ENCODE data around the gene DSCAML1. TPM values are rescaled to one million over a fixed set of nuclear protein-coding genes. Genes with fewer than 3 reads are reported as not detected.

DSCAML1 gene
- total RNA-seq, 1 experiment from 2014 or later = not detected

DNA sequence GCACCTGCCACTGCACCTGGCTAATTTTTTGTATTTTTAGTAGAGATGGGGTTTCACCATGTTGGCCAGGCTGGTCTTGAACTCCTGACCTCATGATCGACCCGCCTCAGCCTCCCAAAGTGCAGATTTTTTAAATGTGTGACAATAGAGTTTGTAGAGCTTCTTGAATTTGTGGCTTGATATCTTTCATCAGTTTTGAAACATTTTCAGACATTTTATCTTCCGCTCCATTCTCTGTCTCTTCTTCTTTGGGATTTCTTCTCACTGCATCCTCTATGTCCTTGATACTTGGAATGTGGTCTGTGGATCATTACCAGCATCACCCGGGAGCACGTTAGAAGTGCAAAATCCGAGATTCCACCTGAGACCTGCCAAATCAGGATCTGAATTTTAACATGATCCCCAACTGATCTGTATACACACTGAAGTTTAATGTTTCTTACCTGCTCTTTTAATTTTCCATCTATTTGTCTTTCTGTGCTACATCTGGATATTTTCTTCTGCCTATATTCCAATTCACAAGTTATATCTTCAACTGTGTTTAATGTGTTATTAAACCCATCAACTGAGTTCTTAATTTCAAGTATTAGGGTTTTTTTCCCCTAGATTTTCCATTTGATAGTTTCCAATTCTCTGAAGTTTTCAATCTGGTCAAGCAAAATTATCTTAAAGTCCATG is 343.0 kb downstream of the DSCAML1 start (continued):
- TF ChIP-seq REST (IDR thresholded peaks at IDR 0.05; ENCODE audit: low read depth) (no peak), RAD21 (IDR thresholded peaks at IDR 0.05; ENCODE audit: low read depth) (no peak), CBX3 (IDR thresholded peaks at IDR 0.05; ENCODE audit: low read depth) (no peak)

DNA sequence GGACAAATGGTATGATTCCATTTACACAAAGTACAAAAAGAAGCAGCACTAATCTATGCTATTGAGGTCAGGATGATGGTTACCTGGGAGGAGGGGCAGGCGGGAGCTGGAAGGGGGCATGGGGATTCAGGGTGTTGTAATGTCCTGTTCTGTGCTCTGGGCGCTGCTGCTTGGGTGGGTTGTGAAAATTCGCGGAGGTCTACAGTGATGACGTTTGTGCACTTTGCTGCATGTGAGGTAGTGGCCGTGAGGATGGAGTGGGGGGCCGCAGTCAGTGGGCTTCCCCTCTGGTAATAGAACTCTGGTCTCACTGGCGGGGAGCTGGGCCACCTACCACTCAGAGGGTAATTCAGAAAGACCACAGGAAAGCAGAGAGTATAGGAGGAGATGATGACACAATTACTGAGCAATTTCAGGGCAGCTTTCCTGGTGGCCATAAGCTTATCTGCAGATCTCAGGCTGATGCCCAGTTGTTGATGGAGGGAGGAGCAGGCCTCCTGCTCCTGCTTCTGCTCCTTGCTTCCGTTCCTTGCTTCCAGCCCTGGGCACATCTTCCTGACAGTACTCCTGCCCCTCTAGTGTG is 347.8 kb downstream of the DSCAML1 start:
- intact Hi-C loops (cut with micrococcal nuclease) = no loop called here
- no peak for ATAC-seq
- TF ChIP-seq SP1 (IDR thresholded peaks at IDR 0.05; ENCODE audit: low read depth) = no peak
- no peak for TF ChIP-seq RAD21 (IDR thresholded peaks at IDR 0.05; ENCODE audit: low read depth)
- no peak for TF ChIP-seq REST (IDR thresholded peaks at IDR 0.05; ENCODE audit: low read depth)
- TF ChIP-seq, protein P1, sequence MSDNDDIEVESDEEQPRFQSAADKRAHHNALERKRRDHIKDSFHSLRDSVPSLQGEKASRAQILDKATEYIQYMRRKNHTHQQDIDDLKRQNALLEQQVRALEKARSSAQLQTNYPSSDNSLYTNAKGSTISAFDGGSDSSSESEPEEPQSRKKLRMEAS (IDR thresholded peaks at IDR 0.05) = no peak
- TF ChIP-seq ELF1 (IDR thresholded peaks at IDR 0.05; ENCODE audit: borderline replicate concordance, low read depth) = no peak
- no peak for TF ChIP-seq EZH2 (IDR thresholded peaks at IDR 0.05)
- no peak for TF ChIP-seq ATF3 (IDR thresholded peaks at IDR 0.05)
- no peak for TF ChIP-seq TCF7L2 (IDR thresholded peaks at IDR 0.05; ENCODE audit: borderline replicate concordance, extremely low read depth, insufficient read depth, insufficient read length)
- no peak for TF ChIP-seq SRF (IDR thresholded peaks at IDR 0.05; ENCODE audit: low read depth)
- no peak for TF ChIP-seq ZNF274 (IDR thresholded peaks at IDR 0.05; ENCODE audit: low read depth, low read length)
- no peak for TF ChIP-seq POLR2AphosphoS5 (IDR thresholded peaks at IDR 0.05; ENCODE audit: low read depth, low read length)
- no peak for TF ChIP-seq CEBPB (IDR thresholded peaks at IDR 0.05; ENCODE audit: low read depth)
- no peak for TF ChIP-seq EGR1 (IDR thresholded peaks at IDR 0.05; ENCODE audit: low read depth)
- no peak for TF ChIP-seq CBX3 (IDR thresholded peaks at IDR 0.05; ENCODE audit: low read depth)
- no peak for TF ChIP-seq ZFX (IDR thresholded peaks at IDR 0.05)

More for the DNA sequence above, 347.8 kb downstream of the DSCAML1 start:
- H3K9me3 ChIP-seq (ENCODE audit: control insufficient read depth in 1 of 2, insufficient read depth in 1 of 2, low read depth in 1 of 2, low read length in 2 of 2) = no peaks in the 10 kb centered on the region
- no peak overlapping the region for H3K4me2 ChIP-seq (ENCODE audit: low read length)
- H3K36me3 ChIP-seq (ENCODE audit: control insufficient read depth in 1 of 2, insufficient read depth in 2 of 2, low read length in 2 of 2) = no peaks in the 10 kb centered on the region
- no peaks in the 10 kb centered on the region for H3K9me2 ChIP-seq (ENCODE audit: insufficient read depth)
- no peak overlapping the region for H3K9ac ChIP-seq (ENCODE audit: low read length)
- ChIA-PET RAD21 (ENCODE audit: low non-redundant PET in 1 of 2, low total read pairs in 2 of 2, uncharacterized antibody in 2 of 2, unreplicated experiment in 2 of 2) (no interaction called here), CTCF (interaction anchor here (1.5 kb wide), 1 partner anchor 23 kb away, joined by 4 read pairs; no protein-coding TSS in a partner anchor), POLR2A (no interaction called here)
- DNase-seq (ENCODE audit: low read depth, low spot score) = no peak
- H2AFZ ChIP-seq (ENCODE audit: low read depth, low read length, poor library complexity, severe bottlenecking) = no peak overlapping the region
- H3K27ac ChIP-seq (ENCODE audit: low read depth, low read length) = no peak overlapping the region
- no peaks in the 10 kb centered on the region for H4K20me1 ChIP-seq (ENCODE audit: insufficient read depth)
- no peak overlapping the region for H3K4me3 ChIP-seq (replicated peaks in 1 of 2; ENCODE audit: low read depth in 1 of 2, low read length in 2 of 2)
- no peaks in the 10 kb centered on the region for H3K79me2 ChIP-seq (ENCODE audit: insufficient read depth, low read length)
- H3K27me3 ChIP-seq (ENCODE audit: insufficient read depth, low read length) = peaks cover 20% of the 10 kb centered on the region; the same call in 1 of the 2 replicates
- no peaks in the 10 kb centered on the region for H3K4me1 ChIP-seq (ENCODE audit: control insufficient read depth in 1 of 2, insufficient read depth in 2 of 2, low read length in 2 of 2)
- no TSS peak for BruUV-seq (replicated peaks)

Data from HCT116 (cell line).